HG02840 (cell line): Measurements from ENCODE around the gene SPRED3.
"Not testable (repeated sequence)": the region's sequence is repeated elsewhere in the genome, so short reads cannot be mapped to it uniquely, and the experiment has no call there.

Source experiments
- ATAC-seq: cut with Tn5 transposase; IDR thresholded peaks from one replicate; pipeline ENCODE4 v1.9.1; 2021; ENCODE audit warnings: mild to moderate bottlenecking, moderate library complexity, moderate number of reproducible peaks; ENCODE audit not compliant: unreplicated experiment, low FRiP score

Gene SPRED3

DNA sequence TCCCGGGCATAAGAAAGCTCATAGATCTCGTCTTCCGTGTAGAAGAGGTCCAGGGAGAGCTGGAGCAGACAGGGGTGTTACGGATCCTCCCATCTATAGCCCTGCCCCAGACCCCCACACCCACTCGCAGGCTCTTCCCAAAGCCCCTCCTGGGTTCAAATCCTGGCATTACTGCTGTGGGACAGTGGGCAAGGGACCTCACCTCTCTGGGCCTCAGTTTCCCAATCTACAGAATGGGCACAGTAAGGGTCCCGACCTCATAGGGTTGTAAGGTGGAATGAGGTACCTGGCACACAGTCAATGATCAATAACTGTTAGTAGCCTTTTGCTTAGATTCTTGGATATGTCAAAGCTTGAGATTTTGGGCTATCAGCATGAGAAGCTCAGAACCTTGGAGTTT lies 24.9 kb downstream of the SPRED3 start:
- ATAC-seq: no peak

- ATAC-seq: no peak
These were observed 28.6 kb downstream of the SPRED3 start for GRCh38 chr19:38417146-38417543.

- no peak for ATAC-seq
These were observed 29.3 kb downstream of the SPRED3 start for GRCh38 chr19:38417544-38418506.

DNA sequence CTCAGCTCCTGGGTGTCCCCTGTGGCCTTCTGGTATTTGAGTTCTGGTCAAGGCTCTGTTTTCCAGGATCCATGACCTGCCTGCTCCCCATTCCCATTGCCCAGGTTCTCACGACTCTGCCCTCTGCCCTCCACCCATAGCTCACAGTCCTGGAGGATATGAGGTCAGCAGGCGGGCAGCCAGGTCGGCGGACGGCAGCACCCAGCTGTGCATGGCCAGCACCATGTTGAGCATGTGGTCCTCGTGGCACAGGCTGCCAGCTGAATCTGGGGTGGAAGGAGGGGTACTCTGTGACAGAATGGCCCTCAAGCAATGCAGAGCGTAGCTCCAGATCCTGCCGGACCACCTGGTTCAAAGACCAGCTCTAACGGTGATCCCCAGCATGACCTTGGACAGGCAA lies 32.4 kb downstream of the SPRED3 start:
- ATAC-seq: no peak

- no peak for ATAC-seq
These were observed 33.4 kb downstream of the SPRED3 start for GRCh38 chr19:38421856-38422255.

DNA sequence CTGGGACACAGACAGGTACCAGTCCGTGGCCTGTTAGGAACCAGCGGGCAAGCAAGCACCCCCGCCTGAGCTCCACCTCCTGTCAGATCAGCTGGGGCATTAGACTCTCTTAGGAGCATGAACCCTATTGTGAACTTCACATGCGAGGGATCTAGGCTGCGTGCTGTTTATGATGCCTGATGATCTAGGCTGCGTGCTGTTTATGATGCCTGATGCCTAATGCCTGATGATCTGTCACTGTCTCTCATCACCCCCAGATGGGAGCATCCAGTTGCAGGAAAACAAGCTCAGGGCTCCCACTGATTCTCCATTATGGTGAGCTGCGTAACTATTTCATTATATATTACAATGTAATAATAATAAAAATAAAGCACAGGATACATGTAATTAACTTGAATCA lies 33.9 kb downstream of the SPRED3 start:
- no peak for ATAC-seq

DNA sequence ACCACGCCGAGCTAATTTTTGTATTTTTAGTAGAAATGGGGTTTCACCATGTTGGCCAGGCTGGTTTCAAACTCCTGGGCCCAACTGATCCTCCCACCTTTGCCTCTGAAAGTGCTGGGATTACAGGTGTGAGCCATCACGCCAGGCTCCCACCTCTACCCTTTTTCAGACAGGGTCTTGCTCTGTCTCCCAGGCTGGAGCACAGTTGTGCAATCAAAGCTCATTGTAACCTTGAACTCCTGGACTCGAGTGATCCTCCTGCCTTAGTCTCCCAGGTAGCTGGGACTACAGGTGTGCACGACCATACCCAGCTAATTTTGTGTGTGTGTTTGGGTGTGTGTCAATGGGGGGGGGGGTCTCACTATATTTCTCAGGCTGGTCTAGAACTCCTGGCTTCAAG lies 35.8 kb downstream of the SPRED3 start:
- no peak for ATAC-seq

- no peak for ATAC-seq
These were observed 36.8 kb downstream of the SPRED3 start for GRCh38 chr19:38425222-38425809.

DNA sequence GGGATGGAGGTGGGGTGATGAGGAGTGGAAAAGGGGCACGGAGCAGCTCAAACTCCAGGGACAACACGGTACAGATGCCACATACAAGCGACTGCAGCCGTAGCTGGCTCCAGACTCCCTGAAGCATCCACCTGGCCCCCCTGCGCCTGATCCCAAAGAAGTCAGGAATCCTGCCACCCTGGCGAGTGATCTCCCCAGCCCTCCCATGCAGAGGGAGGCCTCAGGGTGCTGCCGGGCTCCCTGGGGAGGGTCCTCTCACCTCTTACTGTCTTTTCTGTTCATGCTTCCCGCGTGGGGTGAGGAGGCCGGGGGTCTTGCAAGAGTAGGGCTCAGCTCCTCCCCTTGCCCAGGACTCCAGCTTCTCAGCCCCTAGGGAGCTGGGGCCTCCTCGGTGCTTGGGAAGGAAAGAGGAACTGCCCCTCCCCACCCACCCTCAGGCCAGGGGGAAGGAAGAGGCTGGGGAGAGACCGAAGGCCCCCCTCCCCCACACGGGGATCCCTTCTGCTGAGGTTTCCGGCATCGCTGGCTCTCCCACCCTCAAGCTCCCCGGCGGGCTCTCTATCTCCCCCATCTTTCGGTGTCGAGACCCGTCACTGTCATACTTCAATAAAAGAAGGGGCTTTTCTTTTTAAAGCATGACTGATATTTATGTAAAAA lies 37.4 kb downstream of the SPRED3 start, which contains the start of gene RASGRP4:
TSS of gene RASGRP4 (minus strand) at position 410 of the 657 bp plus-strand sequence. CDS start at position 282, 128 bp downstream.
- ATAC-seq: no peak

DNA sequence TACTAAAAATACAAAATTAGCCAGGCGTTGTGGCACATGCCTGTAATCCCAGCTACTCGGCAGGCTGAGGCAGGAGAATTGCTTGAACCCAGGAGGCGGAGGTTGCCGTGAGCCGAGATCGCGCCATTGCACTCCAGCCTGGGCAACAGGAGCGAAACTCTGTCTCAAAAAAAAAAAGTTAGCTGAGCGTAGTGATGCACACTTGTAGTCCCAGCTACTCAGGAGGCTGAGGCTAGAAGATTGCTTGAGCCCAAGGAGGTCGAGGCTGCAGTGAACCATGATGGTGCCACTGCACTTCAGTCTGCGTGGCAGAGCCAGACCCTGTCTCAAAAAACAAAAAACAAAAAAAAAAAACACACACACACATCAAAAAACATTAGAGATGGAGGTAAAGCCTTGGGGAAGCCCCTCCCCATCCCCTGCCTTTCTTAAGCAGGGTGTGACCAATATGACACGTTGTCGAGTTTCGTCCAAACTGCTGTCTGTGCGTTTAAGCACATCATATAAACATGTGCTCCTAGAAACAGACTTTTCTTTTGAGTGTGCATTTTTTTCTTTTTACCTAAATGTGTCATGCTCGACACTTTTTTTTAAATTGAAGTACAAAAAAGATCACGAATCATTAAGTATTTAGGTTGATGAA lies 38.7 kb downstream of the SPRED3 start:
- ATAC-seq: not testable (repeated sequence)

- ATAC-seq: no peak
These were observed 40.7 kb downstream of the SPRED3 start for GRCh38 chr19:38429055-38429810.

DNA sequence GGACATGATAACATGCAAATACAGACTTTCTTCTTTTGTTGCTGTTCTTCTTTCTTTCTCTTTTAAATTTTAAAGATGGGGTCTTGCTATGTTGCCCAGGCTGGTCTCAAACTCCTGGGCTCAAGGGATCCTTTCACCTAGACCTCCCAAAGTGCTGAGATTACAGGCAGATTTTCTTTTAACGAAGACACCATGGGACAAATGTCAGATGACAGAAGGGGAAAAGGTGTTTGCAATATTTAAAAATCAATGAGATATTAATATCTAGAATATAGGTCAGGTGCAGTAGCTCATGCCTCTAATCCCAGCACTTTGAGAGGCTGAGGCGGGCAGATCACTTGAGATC lies 41.3 kb downstream of the SPRED3 start:
- ATAC-seq: no peak

DNA sequence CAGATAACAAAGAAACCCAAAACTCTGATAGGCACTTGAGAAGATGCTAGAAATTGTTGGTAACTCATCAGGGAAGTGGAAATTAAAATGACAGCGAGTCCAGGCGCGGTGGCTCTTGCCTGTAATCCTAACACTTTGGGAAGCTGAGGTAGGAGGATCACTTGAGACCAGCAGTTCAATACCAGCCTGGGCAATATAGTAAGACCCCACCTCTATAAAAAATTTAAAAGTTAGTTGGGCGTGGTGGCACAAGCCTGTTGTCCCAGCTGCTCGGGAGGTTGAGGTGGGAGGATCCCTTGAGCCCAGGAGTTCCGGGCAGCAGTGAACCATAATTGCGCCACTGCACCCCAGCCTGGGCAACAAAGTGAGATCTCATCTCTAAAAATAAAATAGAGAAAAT lies 42.4 kb downstream of the SPRED3 start:
- ATAC-seq: no peak

GRCh38 chr19:38433268-38433733 lies 44.8 kb downstream of the SPRED3 start, which contains the start of gene RYR1:
Gene RYR1 (plus strand): TSS chr19:38433691. CDS start chr19:38433830, 139 bp downstream.
- no peak for ATAC-seq

GRCh38 chr19:38434549-38435051 lies 46.1 kb downstream of the SPRED3 start:
- no peak for ATAC-seq

DNA sequence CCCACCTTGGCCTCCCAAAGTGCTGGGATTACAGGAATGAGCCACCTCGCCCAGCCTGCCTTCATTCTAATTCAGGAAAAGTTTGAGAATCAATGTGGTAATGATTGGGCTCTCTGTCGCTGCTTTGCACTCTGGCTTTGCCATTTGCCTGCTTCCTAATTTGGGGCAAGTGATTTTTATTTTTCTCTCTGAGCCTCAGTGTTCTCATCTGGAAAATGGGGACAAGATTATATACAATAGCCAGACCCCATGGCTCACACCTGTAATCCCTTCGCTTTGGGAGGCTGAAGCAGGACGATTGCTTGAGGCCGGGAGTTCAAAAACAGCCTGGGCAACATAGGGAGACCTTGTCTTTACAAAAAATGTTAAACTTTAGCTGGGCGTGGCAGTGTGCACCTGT lies 48.8 kb downstream of the SPRED3 start:
- ATAC-seq: no peak

DNA sequence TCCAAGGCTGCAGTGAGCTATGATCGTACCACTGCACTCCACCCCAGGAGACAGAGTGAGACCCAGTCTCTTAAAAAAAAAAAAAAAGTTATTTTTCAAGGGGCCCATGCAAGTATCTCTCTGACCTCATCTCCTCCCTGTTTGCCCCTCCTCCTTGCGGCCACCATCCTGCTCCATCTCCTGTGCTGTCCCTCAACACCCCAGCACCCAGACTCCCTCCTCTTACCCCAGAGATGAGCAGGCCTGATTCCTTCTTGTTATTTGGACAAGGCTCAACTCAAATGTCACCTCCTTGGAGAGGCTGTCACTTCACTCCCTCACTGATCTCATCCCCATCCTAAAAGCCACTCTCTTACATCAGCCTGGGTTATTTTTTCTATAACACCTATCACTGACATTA lies 49.4 kb downstream of the SPRED3 start:
- ATAC-seq: no peak

DNA sequence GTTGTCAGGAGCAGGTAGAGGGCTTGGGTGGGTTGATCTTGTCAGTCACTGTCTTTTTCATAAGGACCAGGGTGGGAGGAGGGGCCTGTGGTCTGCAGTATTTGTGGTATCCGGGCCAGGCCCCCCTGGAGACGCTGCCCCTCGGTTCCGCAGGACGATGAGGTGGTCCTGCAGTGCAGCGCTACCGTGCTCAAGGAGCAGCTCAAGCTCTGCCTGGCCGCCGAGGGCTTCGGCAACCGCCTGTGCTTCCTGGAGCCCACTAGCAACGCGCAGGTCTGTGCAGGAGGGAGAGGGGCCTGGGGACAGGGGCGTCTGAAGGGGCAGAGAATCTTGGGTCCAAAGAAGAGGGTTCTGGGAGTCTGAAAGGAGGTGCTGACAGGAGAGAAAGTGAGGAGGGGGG lies 52.1 kb downstream of the SPRED3 start:
- no peak for ATAC-seq

DNA sequence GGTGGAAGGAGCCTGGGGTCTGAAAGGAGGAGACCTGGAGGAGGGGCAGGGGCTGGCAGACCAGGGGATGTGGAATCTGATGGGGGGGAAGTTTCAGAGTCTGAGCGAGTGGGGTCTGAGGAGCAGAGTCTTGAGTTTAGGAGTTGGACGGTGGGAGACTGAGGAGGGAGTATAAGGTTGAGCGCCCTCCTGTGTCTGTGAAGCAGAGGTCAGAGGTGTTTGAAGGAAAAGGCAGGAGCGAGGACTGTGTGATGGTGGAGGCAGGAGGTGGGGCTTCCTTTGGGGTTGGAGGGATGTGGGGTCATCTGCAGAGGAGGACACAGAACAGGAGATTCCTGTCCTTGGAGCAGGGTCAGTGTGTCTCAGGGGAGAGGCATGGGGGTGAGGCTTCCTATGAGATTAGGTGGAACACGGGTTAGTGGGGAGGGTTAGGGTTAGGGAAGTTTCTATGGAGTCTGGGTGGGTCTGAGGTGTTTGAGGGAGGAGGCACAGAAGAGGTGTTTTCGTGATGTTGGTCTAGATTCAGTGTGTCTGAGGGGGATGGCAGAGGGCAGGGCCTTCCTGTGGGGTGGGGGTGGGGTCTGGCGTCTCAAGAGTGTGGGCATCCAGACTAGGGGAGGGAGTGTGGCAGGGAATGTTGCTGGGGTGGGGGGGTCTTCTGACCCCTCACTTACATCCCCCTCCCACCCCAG lies 53.3 kb downstream of the SPRED3 start:
- no peak for ATAC-seq
